Cardiac fibroblast (primary cell): Measurements from ENCODE around the gene HNRNPAB.

ENCODE experiments used
- DNase-seq, 2 donors: peaks; one replicate each; pipeline versions ENCODE4 v3.0.0 to v3.0.0-alpha.2; 2010; ENCODE audit warnings: low read depth in 2 of 2
- H3K4me3 ChIP-seq, 2 donors: replicated peaks in 1 of 2; 1 replicate in 1 of 2; 2 replicates in 1 of 2; pipeline ENCODE4 v1.5.1; 2011; ENCODE audit warnings: low read depth in 2 of 2, low read length in 2 of 2, mild to moderate bottlenecking in 2 of 2, moderate library complexity in 1 of 2
- TF ChIP-seq, protein P1 (sequence below): IDR thresholded peaks from one replicate; pipeline ENCODE4 v1.5.1; 2011; ENCODE audit warnings: low read depth, mild to moderate bottlenecking, low read length, inconsistent platforms

The HNRNPAB gene

DNA sequence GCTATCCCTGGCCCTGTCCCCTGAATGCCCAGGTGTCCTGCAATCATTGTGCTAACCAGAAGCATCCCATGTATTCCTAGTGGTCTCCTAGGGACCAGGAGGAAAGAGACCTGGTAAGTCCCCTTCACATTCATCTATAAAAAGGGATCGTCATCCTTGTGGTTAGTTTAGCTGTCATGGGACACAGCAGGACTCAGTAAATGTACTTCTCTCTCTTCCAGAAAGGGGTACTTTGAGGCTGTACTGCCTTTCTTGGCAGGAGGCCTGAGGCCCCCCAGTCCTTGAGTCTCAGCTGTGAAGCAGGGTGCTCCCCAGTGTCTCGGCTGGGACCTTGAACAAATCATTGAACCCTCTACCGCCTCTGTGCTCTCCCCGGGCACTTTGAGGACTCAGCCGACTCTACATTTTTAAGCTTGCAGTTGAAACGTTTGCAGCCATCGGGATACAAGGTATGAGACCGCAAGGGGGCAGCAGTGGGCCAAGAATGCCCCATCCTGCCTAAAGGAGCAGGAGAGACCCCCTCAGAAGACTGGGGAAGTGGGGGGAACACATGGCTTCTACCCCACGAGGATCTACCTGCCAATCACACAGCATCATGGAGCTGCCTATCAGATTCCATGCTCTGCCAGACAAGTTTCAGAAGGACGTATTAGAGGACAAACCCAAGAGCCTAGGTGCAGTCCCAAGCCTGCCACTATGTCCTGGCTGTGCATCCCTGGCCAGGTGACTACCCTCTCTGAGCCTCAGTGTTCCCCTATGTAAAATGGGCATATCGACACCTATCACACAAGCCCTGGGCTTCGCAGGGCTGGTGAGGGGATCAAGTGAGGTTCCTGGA is 30.6 kb downstream of the HNRNPAB start:
- TF ChIP-seq, protein P1, sequence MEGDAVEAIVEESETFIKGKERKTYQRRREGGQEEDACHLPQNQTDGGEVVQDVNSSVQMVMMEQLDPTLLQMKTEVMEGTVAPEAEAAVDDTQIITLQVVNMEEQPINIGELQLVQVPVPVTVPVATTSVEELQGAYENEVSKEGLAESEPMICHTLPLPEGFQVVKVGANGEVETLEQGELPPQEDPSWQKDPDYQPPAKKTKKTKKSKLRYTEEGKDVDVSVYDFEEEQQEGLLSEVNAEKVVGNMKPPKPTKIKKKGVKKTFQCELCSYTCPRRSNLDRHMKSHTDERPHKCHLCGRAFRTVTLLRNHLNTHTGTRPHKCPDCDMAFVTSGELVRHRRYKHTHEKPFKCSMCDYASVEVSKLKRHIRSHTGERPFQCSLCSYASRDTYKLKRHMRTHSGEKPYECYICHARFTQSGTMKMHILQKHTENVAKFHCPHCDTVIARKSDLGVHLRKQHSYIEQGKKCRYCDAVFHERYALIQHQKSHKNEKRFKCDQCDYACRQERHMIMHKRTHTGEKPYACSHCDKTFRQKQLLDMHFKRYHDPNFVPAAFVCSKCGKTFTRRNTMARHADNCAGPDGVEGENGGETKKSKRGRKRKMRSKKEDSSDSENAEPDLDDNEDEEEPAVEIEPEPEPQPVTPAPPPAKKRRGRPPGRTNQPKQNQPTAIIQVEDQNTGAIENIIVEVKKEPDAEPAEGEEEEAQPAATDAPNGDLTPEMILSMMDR, result peak; percentile 79
- DNase-seq, result peak; percentile 68 to 69
- H3K4me3 ChIP-seq, result no peak overlapping the region

DNA sequence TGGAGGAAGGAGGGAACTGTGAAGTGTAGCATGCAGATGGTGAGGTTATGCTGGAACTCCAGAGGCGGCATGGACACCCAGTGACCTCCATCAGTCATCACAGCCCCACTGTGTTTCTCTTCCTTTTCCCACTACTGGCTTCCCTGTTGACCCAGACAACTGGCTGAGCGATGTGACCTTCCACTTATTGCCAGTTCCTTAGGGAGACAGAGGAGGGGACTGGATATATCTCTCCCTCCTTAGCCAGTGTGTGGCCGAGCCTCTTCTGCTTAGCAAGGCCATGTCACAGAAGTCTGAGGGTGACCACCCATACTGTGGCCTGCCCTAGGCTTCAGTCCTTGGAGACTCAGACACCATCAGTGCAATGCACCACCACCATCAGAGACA is 31.2 kb downstream of the HNRNPAB start:
- H3K4me3 ChIP-seq, result no peak overlapping the region
- DNase-seq, result no peak
- TF ChIP-seq, protein P1, result no peak

DNA sequence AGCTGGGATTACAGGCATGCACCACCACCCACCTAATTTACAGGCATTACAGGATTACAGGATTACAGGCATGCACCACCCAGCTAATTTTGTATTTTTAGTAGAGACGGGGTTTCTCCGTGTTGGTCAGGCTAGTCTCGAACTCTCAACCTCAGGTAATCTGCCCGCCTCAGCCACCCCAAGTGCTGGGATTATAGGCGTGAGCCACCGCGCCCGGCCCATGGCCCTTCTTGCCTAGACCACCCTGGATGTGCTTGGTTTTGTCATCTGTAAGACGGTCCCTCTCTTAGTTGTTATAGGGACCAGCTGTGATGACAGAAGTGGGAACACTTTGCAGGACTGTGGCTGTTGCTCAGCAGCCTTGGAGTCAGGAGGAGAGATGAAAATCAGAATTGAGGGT is 31.8 kb downstream of the HNRNPAB start:
- DNase-seq, result no peak
- no peak overlapping the region for H3K4me3 ChIP-seq
- TF ChIP-seq, protein P1, result no peak

DNA sequence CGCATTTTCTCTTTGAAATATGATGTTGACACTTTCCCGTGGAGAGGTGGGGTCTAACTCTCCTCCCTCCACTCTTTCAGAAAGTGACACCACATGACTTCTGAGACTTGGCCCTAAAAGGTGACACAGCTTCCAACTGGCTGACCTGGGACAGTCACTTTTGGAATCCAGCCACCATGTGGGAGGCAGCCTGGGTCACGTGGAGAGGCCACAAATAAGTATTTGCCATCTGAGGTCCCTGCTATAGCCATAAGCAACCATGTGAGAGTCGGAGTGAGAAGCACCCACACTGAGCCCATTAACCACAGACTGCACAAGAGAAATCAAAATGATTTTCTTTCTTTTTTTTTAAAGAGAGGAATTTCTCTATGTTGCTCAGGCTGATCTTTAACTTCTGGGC is 32.3 kb downstream of the HNRNPAB start:
- no peak for DNase-seq
- H3K4me3 ChIP-seq, result no peak overlapping the region
- TF ChIP-seq, protein P1, result no peak

DNA sequence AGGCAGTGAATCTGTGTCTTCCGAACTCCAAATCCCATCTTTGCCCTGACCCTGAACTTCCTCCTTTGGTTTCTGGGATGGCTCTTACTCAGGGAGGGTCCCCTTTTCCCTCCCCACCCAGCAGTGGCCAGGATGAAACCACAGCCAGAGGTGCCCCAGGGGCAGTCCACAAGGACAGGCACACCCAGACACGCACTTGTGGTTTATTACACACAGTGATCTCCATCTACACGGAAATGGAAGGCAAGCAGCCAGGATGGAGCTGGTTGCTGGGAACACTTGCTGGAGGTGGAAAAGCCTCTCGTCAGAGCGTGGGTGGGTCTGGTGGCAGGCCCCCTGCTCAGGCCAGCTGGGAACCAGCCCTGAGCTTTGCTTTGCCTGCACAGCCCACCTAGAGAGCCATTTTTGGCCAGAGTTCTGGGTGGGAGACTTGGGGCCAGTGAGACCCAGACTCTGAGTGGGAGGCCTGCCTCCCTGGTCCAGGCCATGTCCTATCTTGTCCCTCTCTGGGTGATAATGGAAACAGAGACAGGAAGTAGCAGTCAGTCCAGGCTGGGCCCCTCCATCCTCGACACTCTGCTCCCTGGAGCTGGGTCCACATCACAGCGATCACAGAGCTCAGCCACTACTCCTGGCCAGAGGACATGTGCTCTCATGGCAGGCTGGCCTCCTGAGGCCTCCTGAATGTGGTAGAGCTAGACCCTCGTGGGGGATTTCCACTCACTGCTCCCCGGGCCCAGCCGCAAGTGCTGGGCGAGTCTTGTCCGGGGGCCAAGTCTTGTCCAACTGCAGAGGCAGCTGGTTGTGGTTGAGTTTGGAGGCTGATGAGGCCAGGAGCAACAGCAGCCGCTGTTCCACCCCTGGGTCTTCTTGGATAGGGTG is 33.3 kb downstream of the HNRNPAB start:
- H3K4me3 ChIP-seq, result no peak overlapping the region
- DNase-seq, result peak in 1 of 2 donors; percentile 27
- TF ChIP-seq, protein P1, result no peak

DNA sequence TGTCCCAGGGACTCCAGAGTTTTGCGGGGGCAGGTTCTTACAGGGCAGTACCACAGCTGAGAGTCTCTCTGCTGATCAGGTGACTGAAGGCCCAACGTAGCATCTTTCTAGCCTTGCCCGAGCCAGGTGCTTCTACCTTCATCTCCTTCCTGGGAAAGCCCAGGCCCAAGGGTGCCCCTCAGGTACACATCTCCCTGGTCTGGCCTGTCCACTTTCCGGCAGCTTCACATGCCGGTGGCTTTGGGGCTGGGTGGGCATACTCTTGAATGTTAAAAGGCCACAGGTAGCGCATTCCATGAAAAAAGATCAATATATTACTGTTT is 33.9 kb downstream of the HNRNPAB start:
- no peak overlapping the region for H3K4me3 ChIP-seq
- DNase-seq, result no peak
- TF ChIP-seq, protein P1, result no peak
